Stimulated activated CD4-positive, alpha-beta T cell treated with anti-CD3 and anti-CD28 coated beads, Interleukin-4, amount 100 ng/mL, for 24 hours (primary cell): ENCODE data around the gene TTLL9.
"Not testable (repeated sequence)": the region's sequence is repeated elsewhere in the genome, so short reads cannot be mapped to it uniquely, and the experiment has no call there.

Source experiments
- DNase-seq: peaks from one replicate; pipeline ENCODE4 v3.0.0-alpha.2; 2020

TTLL9 gene

DNA sequence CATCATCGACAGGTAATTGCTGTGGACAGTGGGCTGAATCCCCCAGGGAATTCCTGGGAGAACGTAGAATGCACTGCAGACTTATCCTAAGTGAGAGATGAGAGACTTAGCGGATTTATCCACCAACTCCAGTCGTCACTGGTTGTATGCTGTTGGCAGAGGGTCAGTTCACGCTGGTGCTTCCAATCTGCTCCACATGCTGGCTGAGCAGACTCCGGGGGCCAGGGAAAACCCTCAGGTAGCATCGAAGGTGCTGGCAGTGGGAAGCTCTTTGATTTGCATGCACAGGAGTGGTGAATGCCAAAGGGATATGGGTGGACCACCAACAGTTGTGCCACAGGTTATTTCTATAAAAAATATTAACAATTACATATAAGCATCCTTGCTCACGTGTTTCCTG, 20.2 kb downstream of the TTLL9 start:
- DNase-seq, result no peak

- DNase-seq, result no peak
Observed at GRCh38 chr20:31894980-31895675, 24.7 kb downstream of the TTLL9 start.

DNA sequence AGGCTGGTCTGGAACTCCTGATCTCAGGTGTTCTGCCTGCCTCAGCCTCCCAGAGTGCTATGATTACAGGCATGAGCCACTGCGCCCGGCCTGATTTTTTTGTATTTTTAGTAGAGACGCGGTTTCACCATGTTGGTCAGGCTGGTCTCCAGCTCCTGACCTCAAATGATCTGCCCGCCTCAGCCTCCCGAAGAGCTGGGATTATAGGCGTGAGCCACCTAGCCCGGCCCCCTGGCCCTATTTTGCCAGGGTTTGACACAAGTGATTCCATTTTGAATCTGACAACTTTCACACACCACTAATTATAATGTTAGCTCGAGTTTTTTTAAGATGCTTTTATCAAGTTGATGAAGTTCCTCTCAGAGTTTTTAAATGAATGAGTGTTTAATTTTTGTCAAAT, 25.6 kb downstream of the TTLL9 start:
- no peak for DNase-seq

DNA sequence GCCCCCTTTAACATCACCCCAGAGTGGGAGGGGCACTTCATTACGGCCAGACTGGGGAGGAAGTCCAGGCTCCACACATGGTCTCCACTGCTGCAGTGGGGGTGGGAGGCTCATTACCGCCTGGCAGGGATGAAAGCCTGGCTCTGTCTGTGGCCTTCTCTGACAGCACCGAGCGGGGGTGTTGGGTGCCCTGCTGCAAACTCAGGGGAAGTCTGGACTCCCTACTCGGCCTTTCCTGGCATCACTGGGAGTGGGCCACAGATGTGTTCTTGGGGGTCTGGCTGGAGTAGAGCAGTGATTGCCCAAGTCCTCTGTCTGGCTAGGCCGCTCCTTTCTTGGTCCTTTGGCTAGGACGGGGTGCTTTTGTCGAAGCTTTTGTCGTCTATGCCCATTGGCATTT, 27.1 kb downstream of the TTLL9 start:
- DNase-seq, result no peak

- no peak for DNase-seq
Observed at GRCh38 chr20:31901615-31902014, 31.2 kb downstream of the TTLL9 start.

- DNase-seq, result no peak
Observed at GRCh38 chr20:31903627-31904386, 33.4 kb downstream of the TTLL9 start.

- DNase-seq, result no peak
Observed at GRCh38 chr20:31906001-31906400, 35.6 kb downstream of the TTLL9 start.

DNA sequence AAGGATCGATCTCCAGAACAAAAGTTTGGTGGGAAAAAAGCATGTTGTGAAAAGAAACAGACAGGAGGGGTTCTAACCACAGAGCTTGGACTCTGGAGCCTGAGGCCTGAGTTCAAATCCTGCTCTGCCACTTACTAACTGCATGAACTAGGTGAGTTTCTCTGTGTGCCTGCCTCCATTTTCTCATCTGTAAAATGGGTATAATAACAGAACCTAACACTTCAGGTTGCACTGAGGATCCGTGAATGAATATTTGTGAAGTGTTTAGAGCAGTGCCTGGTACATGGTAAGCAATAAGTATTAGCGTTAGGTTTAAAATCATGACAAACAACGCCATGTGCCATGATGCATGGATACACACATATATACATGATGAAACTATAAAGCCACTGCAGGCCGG, 36.6 kb downstream of the TTLL9 start:
- DNase-seq, result no peak

- no peak for DNase-seq
Observed at GRCh38 chr20:31908016-31908415, 37.6 kb downstream of the TTLL9 start.

- DNase-seq, result no peak
Observed at GRCh38 chr20:31908424-31908823, 38.0 kb downstream of the TTLL9 start.

- no peak for DNase-seq
Observed at GRCh38 chr20:31909253-31910070, 39.0 kb downstream of the TTLL9 start.

- DNase-seq, result no peak
Observed at GRCh38 chr20:31910071-31910803, 39.8 kb downstream of the TTLL9 start.

DNA sequence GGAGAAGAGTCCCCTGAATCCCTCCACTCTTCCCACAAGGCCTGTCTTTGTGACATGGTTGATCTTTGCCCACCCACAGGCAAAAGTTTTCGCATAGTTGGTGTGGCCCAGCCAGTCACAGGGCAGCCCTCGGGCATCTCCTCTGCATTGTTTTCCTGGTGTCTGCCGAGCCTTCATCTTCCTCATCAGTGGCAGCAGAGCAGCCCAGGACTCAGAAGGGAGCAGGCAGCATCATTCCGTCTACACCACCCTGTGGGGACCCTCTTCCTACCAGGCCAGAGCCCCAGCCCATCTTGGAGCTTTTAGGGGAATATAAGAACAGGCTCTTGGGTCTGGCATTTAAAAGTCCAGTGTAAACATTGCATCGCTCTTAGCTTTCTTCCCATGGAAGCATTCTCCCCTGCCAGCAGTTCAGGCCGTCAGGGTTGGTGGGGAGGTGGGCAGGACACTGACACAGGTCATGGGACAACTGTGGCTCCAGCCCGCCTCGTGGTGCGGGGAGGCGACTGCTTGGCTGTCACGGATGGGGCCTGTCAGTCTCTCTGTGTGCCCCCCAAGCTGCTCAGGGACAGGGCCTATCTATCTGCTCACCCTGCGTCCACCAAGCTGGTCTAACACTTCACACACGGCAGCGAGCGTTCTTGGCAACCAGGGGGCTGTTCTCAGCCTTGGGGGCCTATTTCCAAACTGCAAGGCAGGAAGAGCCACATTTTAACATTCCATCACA, 43.2 kb downstream of the TTLL9 start:
- no peak for DNase-seq

GRCh38 chr20:31914170-31914569, 43.7 kb downstream of the TTLL9 start:
- no peak for DNase-seq

GRCh38 chr20:31915491-31916280, 45.3 kb downstream of the TTLL9 start:
- no peak for DNase-seq

DNA sequence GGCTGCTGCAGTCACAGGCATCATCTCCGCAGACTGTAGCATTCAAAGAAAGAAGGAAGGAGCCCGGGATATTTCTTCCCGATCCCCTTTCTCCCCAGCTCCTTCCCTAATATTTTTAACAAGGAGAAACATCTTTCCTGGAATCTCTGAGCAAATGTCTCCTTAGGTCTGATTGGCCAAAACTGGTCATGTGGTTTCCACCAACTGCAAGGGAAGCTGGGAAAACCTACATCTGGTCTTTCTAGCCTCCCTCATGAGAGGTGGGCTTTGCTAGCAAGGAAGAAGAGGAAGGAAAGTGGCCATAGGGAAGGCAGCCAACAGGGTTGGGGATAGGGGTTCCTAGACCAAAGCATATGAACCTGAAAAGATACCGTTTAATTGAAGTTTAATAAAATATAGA, 46.3 kb downstream of the TTLL9 start:
- DNase-seq, result no peak

DNA sequence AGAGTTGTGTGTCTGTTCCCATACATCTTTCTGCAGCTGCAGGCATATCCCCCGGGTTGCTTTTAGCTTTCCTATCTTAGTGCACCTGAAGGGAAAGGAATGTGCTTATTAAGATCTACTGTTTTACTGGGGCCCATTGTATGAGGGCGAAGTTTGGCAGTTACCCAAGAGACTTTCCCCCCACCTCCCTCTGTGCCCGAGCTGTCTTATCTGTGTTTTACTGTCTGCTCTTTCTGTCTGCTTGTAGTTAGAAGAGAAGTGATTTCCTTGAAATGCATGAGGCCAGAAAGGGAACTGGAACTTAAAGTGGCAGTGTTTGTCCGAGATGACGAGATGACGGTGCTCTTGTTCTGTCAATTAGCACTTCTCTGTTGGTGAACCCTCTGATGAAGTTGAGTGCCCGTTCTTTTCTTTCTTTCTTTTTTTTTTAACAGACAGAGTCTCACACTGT, 47.6 kb downstream of the TTLL9 start:
- not testable (repeated sequence) for DNase-seq

- DNase-seq, result no peak
Observed at GRCh38 chr20:31918466-31919105, 48.2 kb downstream of the TTLL9 start.

DNA sequence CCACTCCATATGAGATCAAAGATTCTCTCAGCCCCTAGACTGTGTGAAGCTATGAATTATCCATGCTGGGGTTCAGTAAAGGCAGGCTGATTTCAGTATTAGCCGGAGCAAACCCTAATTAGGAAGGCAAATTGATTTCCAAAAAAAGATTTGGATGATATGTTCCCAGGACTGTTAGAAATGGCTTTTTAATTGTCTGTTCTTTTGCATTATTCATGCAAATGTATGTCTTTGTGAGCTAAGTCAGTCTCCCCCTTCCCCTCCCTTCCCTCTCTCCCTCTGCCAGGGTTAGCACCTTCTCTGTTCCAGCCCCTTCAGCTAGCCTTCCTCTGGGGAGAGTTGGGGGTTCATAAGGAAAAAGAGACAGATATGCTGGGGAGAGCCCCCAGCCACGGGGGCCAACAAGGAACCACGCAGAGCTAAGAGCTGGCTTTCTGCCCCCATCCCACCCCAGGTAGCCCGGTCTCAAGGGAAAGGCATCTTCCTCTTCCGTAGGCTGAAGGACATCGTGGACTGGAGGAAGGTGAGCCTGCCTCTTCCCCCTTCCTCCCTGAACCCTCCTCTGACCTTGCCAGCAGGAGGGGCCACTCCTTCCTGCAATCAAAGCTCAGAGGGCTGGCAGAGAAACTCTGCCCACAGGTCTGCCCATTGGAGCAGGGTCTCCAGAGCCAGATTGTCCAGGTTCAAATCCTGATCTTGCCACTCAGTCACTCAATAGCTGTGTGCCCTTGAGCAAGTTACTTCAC, 49.1 kb downstream of the TTLL9 start:
- no peak for DNase-seq

GRCh38 chr20:31920275-31920855, 49.9 kb downstream of the TTLL9 start:
- no peak for DNase-seq
